ENCODE measurements around the gene SEC22B. TPM values are rescaled to one million over a fixed set of nuclear protein-coding genes. Genes with fewer than 3 reads are reported as not detected.
"Not testable (repeated sequence)": the region's sequence is repeated elsewhere in the genome, so short reads cannot be mapped to it uniquely, and the experiment has no call there.

SEC22B gene
- total RNA-seq, 3 donors from 2014 or later (not counting 1 experiment from before 2014, with no cell fraction given) = 30.5 to 39.7 (median 30.8) TPM

- no CpG with 5 or more reads among the region's 1 CpG for WGBS (ENCODE audit: insufficient coverage)
Observed at GRCh38 chr1:120101593-120101992, 74.7 kb downstream of the SEC22B start.

More at GRCh38 chr1:120101593-120101992, 74.7 kb downstream of the SEC22B start:
- intact Hi-C loops (cut with micrococcal nuclease); DNase-seq; ATAC-seq; H3K9me3 ChIP-seq (ENCODE audit: control insufficient read depth, insufficient read depth, low read length); H3K4me1 Mint-ChIP-seq; H3K4me3 ChIP-seq (ENCODE audit: low read length); H3K36me3 Mint-ChIP-seq; H3K27ac Mint-ChIP-seq; H3K27me3 Mint-ChIP-seq (ENCODE audit: low read depth in 2 of 2); H3K9me3 Mint-ChIP-seq; H3K4me3 Mint-ChIP-seq; H3K27me3 ChIP-seq (ENCODE audit: control insufficient read depth, insufficient read depth, low read length); H3K36me3 ChIP-seq (ENCODE audit: control insufficient read depth, insufficient read depth, low read length); H3K4me1 ChIP-seq (ENCODE audit: control insufficient read depth, insufficient read depth, low read length); H3K27ac ChIP-seq (ENCODE audit: low read length): not testable (repeated sequence)

Other genes with a start within 250 kb of the SEC22B start
- gene NOTCH2, start 106.9 kb downstream of the SEC22B start, total RNA-seq = 100 to 1,000 TPM in 1 of 3 donors, 10 to 100 TPM in 2; 74.7 to 136 (median 97.4) TPM
- gene NBPF8, start 238.5 kb upstream of the SEC22B start, total RNA-seq = 10 to 100 TPM in 1 of 3 donors, 1 to 10 TPM in 2; 5.1 to 31.6 (median 8.5) TPM

All from natural killer cell (primary cell).